Caco-2 (cell line): ENCODE data around the gene TSPAN18. TPM values are rescaled to one million over a fixed set of nuclear protein-coding genes. Genes with fewer than 3 reads are reported as not detected.

Source experiments
- BruUV-seq: library from RNA; stranded (reverse); fragments of 400-500 nt; replicated peaks from 2 replicates; lab custom pipeline; 2021; lab: Mats Ljungman, UMichigan
- CTCF ChIA-PET: fragments of 300-600 bp; sonication (Branson Sonifier 250); formaldehyde crosslinking; loops from one replicate; lab custom pipeline; 2022; ENCODE audit warnings: antibody characterized with exemption; lab: Charles Lee
- POLR2A ChIA-PET: fragments of 300-600 bp; sonication (Branson Sonifier 250); formaldehyde crosslinking; loops from one replicate; lab custom pipeline; 2022; ENCODE audit warnings: antibody characterized with exemption; lab: Charles Lee
- DNase-seq, 2 experiments: peaks; one replicate each; pipeline versions ENCODE4 v3.0.0 to v3.0.0-alpha.2; 2020 to 2022
- H3K27me3 ChIP-seq: replicated peaks from 2 replicates; pipeline ENCODE4 v1.6.0; 2011; ENCODE audit warnings: low read length; ENCODE audit not compliant: control insufficient read depth, insufficient read depth
- H3K36me3 ChIP-seq: 2 replicates; pipeline ENCODE4 v1.5.1; 2011; ENCODE audit warnings: low read length; ENCODE audit not compliant: control insufficient read depth, insufficient read depth
- H3K4me1 ChIP-seq: fragments of 250-450 bp; sonication (Bioruptor Pico); 2 replicates; pipeline ENCODE4 v1.5.1; 2020; ENCODE audit warnings: mild to moderate bottlenecking
- H3K4me3 ChIP-seq: 2 replicates; pipeline ENCODE4 v1.5.1; 2011; ENCODE audit warnings: low read depth, mild to moderate bottlenecking, control low read depth, low read length
- H3K9me3 ChIP-seq: fragments of 250-450 bp; sonication (Bioruptor Pico); 2 replicates; pipeline ENCODE4 v1.5.1; 2020; ENCODE audit warnings: mild to moderate bottlenecking, moderate library complexity
- H3K27ac Mint-ChIP-seq: one replicate; pipeline ENCODE4 v1.8.0; 2022; ENCODE audit warnings: mixed read lengths; ENCODE audit not compliant: unreplicated experiment
- H3K27me3 Mint-ChIP-seq: one replicate; pipeline ENCODE4 v1.8.0; 2022; ENCODE audit warnings: mixed read lengths; ENCODE audit not compliant: insufficient read depth, unreplicated experiment
- H3K36me3 Mint-ChIP-seq: one replicate; pipeline ENCODE4 v1.8.0; 2022; ENCODE audit warnings: mild to moderate bottlenecking, mixed read lengths; ENCODE audit not compliant: insufficient read depth, unreplicated experiment
- H3K4me1 Mint-ChIP-seq: one replicate; pipeline ENCODE4 v1.8.0; 2022; ENCODE audit warnings: low read depth, mixed read lengths; ENCODE audit not compliant: unreplicated experiment
- H3K4me3 Mint-ChIP-seq: one replicate; pipeline ENCODE4 v1.8.0; 2022; ENCODE audit warnings: mild to moderate bottlenecking, moderate library complexity, mixed read lengths; ENCODE audit not compliant: unreplicated experiment
- H3K9me3 Mint-ChIP-seq: one replicate; pipeline ENCODE4 v1.8.0; 2022; ENCODE audit warnings: mixed read lengths; ENCODE audit not compliant: unreplicated experiment
- intact Hi-C: fragments of 100-400 bp; cut with micrococcal nuclease; formaldehyde crosslinking; loops from one replicate; pipeline ENCODE4 v1.10.0; 2022; ENCODE audit not compliant: unreplicated experiment
- total RNA-seq: library from RNA; stranded (reverse); gene quantifications from 2 replicates; pipeline ENCODE4 v1.2.3, GENCODE V29; 2022
- TF ChIP-seq, protein P1 (sequence below), 2 experiments: fragments of 200-600 bp in 1 of 2; IDR thresholded peaks; 1 replicate in 1 of 2; 2 replicates in 1 of 2; pipeline versions ENCODE4 v1.5.1 to v1.8.0; 2011 to 2022; ENCODE audit warnings: antibody characterized with exemption in 1 of 2, control low read depth in 1 of 2, inconsistent platforms in 1 of 2, low read depth in 1 of 2, low read length in 1 of 2, mild to moderate bottlenecking in 1 of 2, moderate library complexity in 1 of 2; ENCODE audit not compliant: insufficient read depth in 1 of 2, severe bottlenecking in 1 of 2, unreplicated experiment in 1 of 2

The TSPAN18 gene
- total RNA-seq, 1 experiment from 2014 or later: 7.4 TPM

DNA sequence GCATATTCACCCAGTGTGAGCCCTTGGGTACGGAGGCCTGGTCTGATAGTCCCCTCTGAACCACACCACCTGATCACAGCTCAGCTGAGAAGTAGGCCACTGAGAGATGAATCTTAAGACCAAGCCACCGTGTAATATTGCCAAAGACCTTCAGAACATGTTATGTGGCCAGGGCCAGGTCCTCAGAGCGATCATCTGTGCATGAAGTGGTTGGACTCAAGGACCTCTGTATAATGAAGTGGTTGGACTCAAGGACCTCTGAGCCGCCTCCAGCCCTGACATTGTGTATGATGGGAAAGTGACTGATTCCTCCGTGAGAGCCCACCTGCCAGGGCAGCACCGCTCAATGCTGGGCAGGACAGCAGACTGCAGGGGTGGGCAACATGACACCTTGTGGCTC, 153.7 kb downstream of the TSPAN18 start:
- Histone ChIP-seq H3K36me3 (no peaks in the 10 kb centered on the region), H3K27me3 (no peaks in the 10 kb centered on the region), H3K9me3 (no peaks in the 10 kb centered on the region), H3K4me3 (no peak overlapping the region), H3K4me1 (peaks cover 20% of the 10 kb centered on the region)
- BruUV-seq: no TSS peak
- Mint-ChIP-seq H3K9me3 (no peaks in the 10 kb centered on the region), H3K27me3 (no peaks in the 10 kb centered on the region), H3K4me1 (peaks cover 8% of the 10 kb centered on the region), H3K4me3 (no peak overlapping the region), H3K36me3 (no peaks in the 10 kb centered on the region), H3K27ac (no peak overlapping the region)
- DNase-seq: no peak
- POLR2A ChIA-PET: no interaction called here
- CTCF ChIA-PET: no interaction called here
- intact Hi-C loops: no loop called here
- TF ChIP-seq, protein P1, sequence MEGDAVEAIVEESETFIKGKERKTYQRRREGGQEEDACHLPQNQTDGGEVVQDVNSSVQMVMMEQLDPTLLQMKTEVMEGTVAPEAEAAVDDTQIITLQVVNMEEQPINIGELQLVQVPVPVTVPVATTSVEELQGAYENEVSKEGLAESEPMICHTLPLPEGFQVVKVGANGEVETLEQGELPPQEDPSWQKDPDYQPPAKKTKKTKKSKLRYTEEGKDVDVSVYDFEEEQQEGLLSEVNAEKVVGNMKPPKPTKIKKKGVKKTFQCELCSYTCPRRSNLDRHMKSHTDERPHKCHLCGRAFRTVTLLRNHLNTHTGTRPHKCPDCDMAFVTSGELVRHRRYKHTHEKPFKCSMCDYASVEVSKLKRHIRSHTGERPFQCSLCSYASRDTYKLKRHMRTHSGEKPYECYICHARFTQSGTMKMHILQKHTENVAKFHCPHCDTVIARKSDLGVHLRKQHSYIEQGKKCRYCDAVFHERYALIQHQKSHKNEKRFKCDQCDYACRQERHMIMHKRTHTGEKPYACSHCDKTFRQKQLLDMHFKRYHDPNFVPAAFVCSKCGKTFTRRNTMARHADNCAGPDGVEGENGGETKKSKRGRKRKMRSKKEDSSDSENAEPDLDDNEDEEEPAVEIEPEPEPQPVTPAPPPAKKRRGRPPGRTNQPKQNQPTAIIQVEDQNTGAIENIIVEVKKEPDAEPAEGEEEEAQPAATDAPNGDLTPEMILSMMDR (IDR thresholded peaks at IDR 0.05; ENCODE audit: insufficient read depth in 1 of 2, low read depth in 1 of 2, low read length in 1 of 2, severe bottlenecking in 1 of 2, unreplicated experiment in 1 of 2): no peak

DNA sequence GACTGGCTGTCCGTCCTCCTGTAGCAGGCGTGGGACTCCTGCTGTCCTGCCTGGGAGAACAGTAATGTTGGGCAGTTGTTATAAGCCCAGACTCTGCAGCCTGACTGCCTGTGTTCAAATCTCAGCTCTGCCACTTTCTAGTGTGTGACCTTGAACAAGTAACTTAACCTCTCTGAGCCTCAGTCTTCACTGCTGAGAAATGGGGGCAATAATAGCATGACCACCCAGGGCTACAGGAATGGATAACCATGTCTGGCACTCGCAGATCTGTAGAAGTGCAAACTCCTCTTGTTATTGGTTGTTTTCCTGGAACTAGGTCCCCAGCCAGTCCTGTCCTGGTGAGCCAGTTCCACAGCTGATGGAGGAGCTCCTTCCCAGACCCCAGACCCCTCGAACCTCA, 154.2 kb downstream of the TSPAN18 start:
- ChIA-PET CTCF (no interaction called here), POLR2A (no interaction called here)
- TF ChIP-seq, protein P1 (IDR thresholded peaks at IDR 0.05; ENCODE audit: insufficient read depth in 1 of 2, low read depth in 1 of 2, low read length in 1 of 2, severe bottlenecking in 1 of 2, unreplicated experiment in 1 of 2): no peak
- Mint-ChIP-seq H3K27me3 (no peaks in the 10 kb centered on the region), H3K27ac (no peak overlapping the region), H3K36me3 (no peaks in the 10 kb centered on the region), H3K4me1 (peaks cover 8% of the 10 kb centered on the region), H3K9me3 (no peaks in the 10 kb centered on the region), H3K4me3 (no peak overlapping the region)
- Histone ChIP-seq H3K36me3 (no peaks in the 10 kb centered on the region), H3K4me3 (no peak overlapping the region), H3K9me3 (no peaks in the 10 kb centered on the region), H3K4me1 (peaks cover 20% of the 10 kb centered on the region), H3K27me3 (no peaks in the 10 kb centered on the region)
- intact Hi-C loops: no loop called here
- no peak for DNase-seq
- BruUV-seq: no TSS peak

DNA sequence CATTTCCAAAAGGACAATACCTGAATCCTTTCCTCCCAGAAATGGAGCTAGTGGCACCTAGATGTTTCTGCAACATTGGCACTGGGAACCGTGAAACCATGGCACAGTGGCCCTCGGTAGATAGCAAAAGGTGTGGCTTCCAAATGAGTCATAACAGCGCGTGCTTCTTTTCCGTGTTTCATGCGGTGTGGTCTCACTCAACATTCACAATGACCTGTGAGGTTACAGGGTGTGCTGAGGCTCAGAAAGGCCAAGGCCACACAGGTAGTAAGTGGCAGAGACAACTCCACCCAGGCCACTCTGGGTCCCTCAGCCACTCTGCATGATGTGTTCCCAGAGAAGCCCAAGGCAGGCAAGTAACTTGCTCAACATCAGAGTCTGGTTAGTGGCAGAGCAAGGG, 156.5 kb downstream of the TSPAN18 start:
- ChIA-PET POLR2A (no interaction called here), CTCF (no interaction called here)
- H3K4me3 ChIP-seq: no peak overlapping the region
- no TSS peak for BruUV-seq
- TF ChIP-seq, protein P1 (IDR thresholded peaks at IDR 0.05; ENCODE audit: insufficient read depth in 1 of 2, low read depth in 1 of 2, low read length in 1 of 2, severe bottlenecking in 1 of 2, unreplicated experiment in 1 of 2): no peak
- Mint-ChIP-seq H3K36me3 (no peaks in the 10 kb centered on the region), H3K4me1 (peaks cover 8% of the 10 kb centered on the region), H3K4me3 (no peak overlapping the region), H3K27ac (no peak overlapping the region), H3K27me3 (no peaks in the 10 kb centered on the region), H3K9me3 (no peaks in the 10 kb centered on the region)
- intact Hi-C loops: no loop called here
- no peaks in the 10 kb centered on the region for H3K27me3 ChIP-seq
- no peak for DNase-seq
- no peaks in the 10 kb centered on the region for H3K9me3 ChIP-seq
- H3K4me1 ChIP-seq: peaks cover 20% of the 10 kb centered on the region
- no peaks in the 10 kb centered on the region for H3K36me3 ChIP-seq
